CD14-positive monocyte (primary cell): ENCODE results near the gene IL10RB. TPM values are rescaled to one million over a fixed set of nuclear protein-coding genes. Genes with fewer than 3 reads are reported as not detected.

ENCODE experiments used
- DNase-seq, 3 donors: peaks; one replicate each; pipeline ENCODE4 v3.0.0-alpha.2; 2011 to 2022
- H2AFZ ChIP-seq: 2 replicates; pipeline ENCODE4 v1.6.0; 2012; ENCODE audit warnings: mild to moderate bottlenecking, low read depth, low read length, inconsistent platforms; ENCODE audit not compliant: insufficient read depth, poor library complexity, severe bottlenecking
- H3K27ac ChIP-seq, 2 donors: 1 replicate in 1 of 2; 2 replicates in 1 of 2; pipeline ENCODE4 v1.5.1; 2012 to 2013; ENCODE audit warnings: low read length in 2 of 2, control low read depth in 1 of 2, inconsistent platforms in 1 of 2, low read depth in 1 of 2, mild to moderate bottlenecking in 1 of 2
- H3K27me3 ChIP-seq, 2 donors: one replicate each; pipeline versions ENCODE4 v1.6.0 to v1.6.1; 2011 to 2013; ENCODE audit warnings: low read length in 2 of 2; ENCODE audit not compliant: control insufficient read depth in 2 of 2, insufficient read depth in 2 of 2
- H3K36me3 ChIP-seq, 2 donors: replicated peaks in 1 of 2; 1 replicate in 1 of 2; 2 replicates in 1 of 2; pipeline versions ENCODE4 v1.5.1 to v1.6.1; 2012 to 2013; ENCODE audit warnings: low read length in 2 of 2, control low read depth in 1 of 2, inconsistent platforms in 1 of 2, mild to moderate bottlenecking in 1 of 2; ENCODE audit not compliant: insufficient read depth in 2 of 2, control insufficient read depth in 1 of 2
- H3K4me1 ChIP-seq, 2 donors: 1 replicate in 1 of 2; 2 replicates in 1 of 2; pipeline versions ENCODE4 v1.5.1 to v1.6.1; 2012 to 2013; ENCODE audit warnings: low read length in 2 of 2, control low read depth in 1 of 2, inconsistent platforms in 1 of 2, mild to moderate bottlenecking in 1 of 2, moderate library complexity in 1 of 2; ENCODE audit not compliant: insufficient read depth in 2 of 2, control insufficient read depth in 1 of 2
- H3K4me2 ChIP-seq: replicated peaks from 2 replicates; pipeline ENCODE3; 2012; ENCODE audit warnings: low read length, moderate library complexity, mild to moderate bottlenecking; ENCODE audit not compliant: poor library complexity, severe bottlenecking; ENCODE audit errors: extremely low read depth
- H3K4me3 ChIP-seq, 3 experiments: fragments of 200-600 bp in 1 of 3; sonication (generic) in 1 of 3; replicated peaks in 1 of 3; 1 replicate in 2 of 3; 2 replicates in 1 of 3; pipeline ENCODE4 v1.5.1; 2011 to 2013; ENCODE audit warnings: low read length in 3 of 3, mild to moderate bottlenecking in 3 of 3, control low read depth in 2 of 3, low read depth in 2 of 3, inconsistent platforms in 1 of 3, moderate library complexity in 1 of 3
- H3K79me2 ChIP-seq: 2 replicates; pipeline ENCODE4 v1.6.0; 2012; ENCODE audit warnings: mild to moderate bottlenecking, control low read depth, inconsistent platforms, low read length, moderate library complexity; ENCODE audit not compliant: insufficient read depth
- H3K9ac ChIP-seq: 2 replicates; pipeline ENCODE4 v1.6.0; 2017; ENCODE audit warnings: low read length, mild to moderate bottlenecking; ENCODE audit not compliant: insufficient read depth, poor library complexity, severe bottlenecking
- H3K9me3 ChIP-seq, 2 donors: replicated peaks in 1 of 2; 1 replicate in 1 of 2; 2 replicates in 1 of 2; pipeline versions ENCODE4 v1.5.1 to v1.6.1; 2012 to 2013; ENCODE audit warnings: low read length in 2 of 2, control low read depth in 1 of 2; ENCODE audit not compliant: control insufficient read depth in 1 of 2, insufficient read depth in 1 of 2
- H4K20me1 ChIP-seq: 2 replicates; pipeline ENCODE4 v1.6.0; 2012; ENCODE audit warnings: mild to moderate bottlenecking, low read length, control low read depth, moderate library complexity; ENCODE audit not compliant: insufficient read depth
- H3K27ac Mint-ChIP-seq, 7 donors: one replicate each; pipeline ENCODE4 v1.8.0; 2020; ENCODE audit warnings: mild to moderate bottlenecking in 7 of 7, mixed read lengths in 7 of 7, moderate library complexity in 6 of 7, inconsistent platforms in 2 of 7
- H3K27me3 Mint-ChIP-seq, 3 donors: one replicate each; pipeline ENCODE4 v1.8.0; 2021 to 2022; ENCODE audit warnings: low read depth in 3 of 3, mild to moderate bottlenecking in 3 of 3, mixed read lengths in 3 of 3, moderate library complexity in 3 of 3, inconsistent platforms in 1 of 3
- H3K36me3 Mint-ChIP-seq, 2 donors: one replicate each; pipeline ENCODE4 v1.8.0; 2020; ENCODE audit warnings: mixed read lengths in 2 of 2, inconsistent platforms in 1 of 2, mild to moderate bottlenecking in 1 of 2
- H3K4me1 Mint-ChIP-seq: one replicate; pipeline ENCODE4 v1.8.0; 2020; ENCODE audit warnings: mild to moderate bottlenecking, mixed read lengths
- H3K4me3 Mint-ChIP-seq, 2 donors: one replicate each; pipeline ENCODE4 v1.8.0; 2020; ENCODE audit warnings: mild to moderate bottlenecking in 2 of 2, mixed read lengths in 2 of 2, moderate library complexity in 1 of 2
- H3K9me3 Mint-ChIP-seq, 7 donors: one replicate each; pipeline ENCODE4 v1.8.0; 2020 to 2022; ENCODE audit warnings: mixed read lengths in 7 of 7, mild to moderate bottlenecking in 6 of 7, moderate library complexity in 6 of 7, inconsistent platforms in 2 of 7
- CTCF ChIP-seq: fragments of 200-600 bp; IDR thresholded peaks from one replicate; pipeline ENCODE4 v1.8.0; 2022; ENCODE audit warnings: antibody characterized with exemption, mild to moderate bottlenecking
- WGBS: methylation state at CpG from one replicate; pipeline ENCODE4 v1.1.5; 2013; ENCODE audit warnings: missing lambda C conversion rate; ENCODE audit not compliant: insufficient coverage; 5-methylcytosine and 5-hydroxymethylcytosine counted together
- intact Hi-C, 2 donors: fragments of 100-400 bp; cut with micrococcal nuclease; formaldehyde crosslinking; loops; one replicate each; pipeline versions ENCODE4 v1.15.0 to v1.15.1; 2023
- polyA plus RNA-seq, 3 donors: library from polyadenylated mRNA; depleted of rRNA in 1 of 3; unstranded in 2 of 3; stranded (reverse) in 1 of 3; fragments of 300-500 nt in 2 of 3; fragments of >200 nt in 1 of 3; fragmentation: Illumina TruSeq in 2 of 3; gene quantifications; 1 replicate in 2 of 3; 2 replicates in 1 of 3; pipeline ENCODE4 v1.2.3, GENCODE V29; 2012 to 2021

The IL10RB gene
- polyA plus RNA-seq, 3 donors: 79.0 to 225 (median 212) TPM

DNA sequence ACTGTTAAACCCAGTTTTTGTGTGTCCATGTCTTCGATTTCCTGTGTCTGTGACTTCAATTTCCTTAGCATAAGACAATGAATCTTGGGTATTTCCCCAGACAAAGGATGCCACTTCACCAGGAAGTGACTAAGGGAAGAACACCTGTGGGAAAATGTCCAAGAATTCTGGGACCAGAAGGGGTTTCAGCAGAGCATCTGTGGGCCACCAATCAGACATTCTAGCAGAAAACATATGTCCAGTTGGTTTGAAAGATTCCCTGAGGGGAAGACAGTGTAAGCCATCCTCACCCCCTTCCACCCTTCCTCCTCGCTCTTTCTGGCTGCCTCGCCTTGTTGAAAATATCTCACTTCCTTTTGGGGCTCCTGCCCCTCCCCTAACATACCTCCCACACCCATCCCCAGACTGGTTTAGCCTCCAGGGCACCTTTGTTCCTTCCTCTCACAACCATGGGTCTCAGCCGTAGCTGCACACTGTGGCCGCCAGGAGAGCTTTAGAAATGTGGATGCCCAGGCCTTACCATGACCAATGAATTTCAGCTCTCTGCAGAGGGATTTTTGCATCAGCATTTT, 33.1 kb downstream of the IL10RB start:
- 27% methylated on average over 3 of the region's 5 CpGs for WGBS
- Histone ChIP-seq H2AFZ (peak overlapping the region; percentile 25), H3K79me2 (peaks cover 3% of the 10 kb centered on the region), H3K27ac (peak overlapping the region; percentile 87 to 95), H3K9ac (no peak overlapping the region), H3K36me3 (peaks cover 29 to 34% of the 10 kb centered on the region in 2 donors), H3K9me3 (no peaks in the 10 kb centered on the region), H3K4me3 (peak overlapping the region in 1 of 3 experiments; percentile 41), H3K4me2 (peak overlapping the region; percentile 44), H4K20me1 (no peaks in the 10 kb centered on the region), H3K27me3 (no peaks in the 10 kb centered on the region), H3K4me1 (peaks cover 64 to 73% of the 10 kb centered on the region in 2 donors)
- intact Hi-C loops: loop anchor here in 1 of 2 donors (5.0 kb wide), 1 partner anchor 33 kb away; no protein-coding TSS in a partner anchor
- H3K9me3 Mint-ChIP-seq: peaks cover 0 to 2% (median 0%) of the 10 kb centered on the region in 7 donors
- peak; percentile 59 for TF ChIP-seq CTCF
- peak overlapping the region in 1 of 2 donors; percentile 68 for H3K4me3 Mint-ChIP-seq
- H3K36me3 Mint-ChIP-seq: peaks cover 28 to 52% of the 10 kb centered on the region in 2 donors
- H3K4me1 Mint-ChIP-seq: peaks cover 67% of the 10 kb centered on the region
- DNase-seq: peak; percentile 72 to 81 (median 79)
- peaks cover 0 to 1% (median 0%) of the 10 kb centered on the region in 3 donors for H3K27me3 Mint-ChIP-seq
- peak overlapping the region; percentile 94 to 99 (median 97) for H3K27ac Mint-ChIP-seq

DNA sequence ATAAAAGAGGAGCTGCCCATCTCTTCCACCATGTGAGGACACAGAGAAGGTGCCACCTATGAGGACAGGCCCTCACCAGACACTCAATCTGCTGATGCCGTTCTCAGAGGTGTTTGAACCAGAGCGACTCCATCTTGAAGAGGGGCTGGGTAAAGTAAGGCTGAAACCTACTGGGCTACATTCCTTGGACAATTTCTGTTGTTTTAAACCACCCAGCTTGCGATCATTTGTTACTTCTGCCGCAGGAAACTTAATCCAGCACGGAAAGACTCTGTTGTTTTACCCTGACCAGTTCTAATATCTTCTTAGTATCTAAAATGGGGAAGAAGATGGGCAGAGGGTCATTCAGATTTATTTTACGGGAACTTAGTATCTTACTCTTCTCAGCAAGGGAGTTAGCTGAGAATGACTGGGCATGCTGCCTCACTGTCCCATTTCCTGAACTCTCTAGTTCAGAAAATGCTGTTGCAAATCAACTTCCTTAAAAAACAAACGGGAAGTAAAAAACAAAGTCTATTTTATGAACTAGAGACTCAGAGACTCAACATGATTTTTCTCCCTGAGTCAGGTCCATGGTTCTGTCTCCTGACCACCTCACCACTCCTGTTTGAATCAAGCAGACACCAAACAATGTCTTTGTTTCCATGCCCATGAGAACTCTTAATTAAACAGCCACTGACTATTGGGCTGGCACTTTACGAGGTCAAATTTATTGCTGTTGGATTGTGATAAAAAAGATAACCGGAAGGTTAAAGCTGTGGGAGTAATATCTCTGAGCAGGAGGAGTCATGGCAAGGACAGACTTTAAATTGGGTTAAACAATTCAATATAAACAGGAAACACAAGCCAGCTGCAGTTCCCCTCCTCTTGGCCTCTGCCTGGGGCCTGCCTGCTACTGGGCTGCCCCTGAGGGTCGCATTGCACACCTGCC, 34.8 kb downstream of the IL10RB start:
- peaks cover 78 to 89% of the 10 kb centered on the region in 2 donors for H3K4me1 ChIP-seq
- Mint-ChIP-seq H3K36me3 (peaks cover 21 to 36% of the 10 kb centered on the region in 2 donors), H3K4me3 (peak overlapping the region; percentile 12 to 58), H3K9me3 (peaks cover 0 to 2% (median 0%) of the 10 kb centered on the region in 7 donors), H3K27ac (peak overlapping the region; percentile 94 to 99 (median 97)), H3K4me1 (peaks cover 80% of the 10 kb centered on the region), H3K27me3 (peaks cover 0 to 1% (median 0%) of the 10 kb centered on the region in 3 donors)
- peak overlapping the region in 1 of 3 experiments; percentile 50 for H3K4me3 ChIP-seq
- H2AFZ ChIP-seq: peak overlapping the region; percentile 32
- no peak for TF ChIP-seq CTCF
- peaks cover 3% of the 10 kb centered on the region for H3K79me2 ChIP-seq
- H3K9ac ChIP-seq: peak overlapping the region; percentile 47
- no peaks in the 10 kb centered on the region for H4K20me1 ChIP-seq
- peak; percentile 93 to 98 (median 97) for DNase-seq
- H3K36me3 ChIP-seq: peaks cover 19 to 21% of the 10 kb centered on the region in 2 donors
- H3K4me2 ChIP-seq: peak overlapping the region; percentile 68
- WGBS: 21% methylated on average over 4 of the region's 10 CpGs
- H3K27ac ChIP-seq: peak overlapping the region; percentile 94 to 95
- intact Hi-C loops: loop anchor here in 1 of 2 donors (2.0 kb wide), 1 partner anchor 32 kb away; no protein-coding TSS in a partner anchor
- no peaks in the 10 kb centered on the region for H3K9me3 ChIP-seq
- H3K27me3 ChIP-seq: no peaks in the 10 kb centered on the region
